ENCODE measurements around the gene LRRC46.

Gene LRRC46

DNA sequence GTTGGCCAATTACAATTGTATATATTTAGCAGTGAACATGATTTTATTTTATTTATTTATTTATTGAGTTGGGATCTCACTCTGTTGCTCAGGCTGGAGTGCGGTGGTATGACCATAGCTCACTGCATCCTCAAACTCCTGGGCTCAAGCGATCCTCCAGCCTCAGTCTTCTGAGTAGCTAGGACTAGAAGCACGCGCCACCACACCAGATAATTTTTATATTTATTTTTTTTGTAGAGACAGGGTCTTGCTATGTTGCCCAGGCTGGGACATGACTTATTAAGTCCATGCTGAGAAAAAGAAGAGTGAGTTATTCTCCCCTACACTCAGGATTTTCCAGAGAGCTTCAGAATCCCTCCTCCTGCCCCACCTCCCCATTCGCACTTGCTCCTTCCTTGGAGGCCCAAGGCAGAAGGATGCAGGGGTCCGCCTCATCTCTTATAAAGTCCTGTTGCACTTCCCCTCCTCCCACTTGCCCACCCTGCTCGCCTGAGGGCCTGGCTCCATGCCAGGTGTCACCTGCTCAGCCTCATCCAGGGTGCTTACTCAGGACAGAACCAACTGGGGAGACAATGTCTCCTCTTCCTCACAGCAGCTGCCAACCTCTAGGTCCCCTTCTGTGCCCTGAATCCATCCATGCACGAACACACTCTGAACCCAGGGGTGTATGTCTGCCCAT lies 48.4 kb downstream of the LRRC46 start:
- Mint-ChIP-seq H3K4me1 (ENCODE audit: low read depth) (peaks cover 15% of the 10 kb centered on the region), H3K4me3 (no peak overlapping the region), H3K36me3 (ENCODE audit: low read depth) (no peaks in the 10 kb centered on the region), H3K9me3 (no peaks in the 10 kb centered on the region), H3K27me3 (ENCODE audit: low read depth) (peaks cover 33% of the 10 kb centered on the region), H3K27ac (no peak overlapping the region)

DNA sequence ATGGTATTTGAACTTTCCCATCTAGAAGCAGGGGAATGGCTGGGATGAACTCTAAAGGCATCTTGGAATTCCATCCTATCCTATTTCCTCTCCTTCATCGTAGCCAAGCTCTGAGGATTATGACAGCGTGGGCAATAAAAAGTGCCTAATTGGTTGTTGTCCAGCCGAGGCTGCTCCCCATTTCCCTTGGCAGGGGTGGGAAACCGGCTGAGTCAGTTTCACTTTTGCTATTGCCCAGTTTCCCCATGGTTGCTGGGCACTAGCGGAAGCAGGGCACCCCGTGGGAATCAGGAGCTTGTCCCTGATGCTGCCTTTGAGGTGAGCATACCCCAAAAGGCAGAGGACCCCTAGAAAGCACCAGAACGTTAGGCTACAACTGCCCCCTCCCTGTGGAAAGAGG lies 50.8 kb downstream of the LRRC46 start:
- Mint-ChIP-seq H3K4me1 (ENCODE audit: low read depth) (peaks cover 15% of the 10 kb centered on the region), H3K36me3 (ENCODE audit: low read depth) (no peaks in the 10 kb centered on the region), H3K27ac (no peak overlapping the region), H3K27me3 (ENCODE audit: low read depth) (peaks cover 24% of the 10 kb centered on the region), H3K9me3 (no peaks in the 10 kb centered on the region), H3K4me3 (no peak overlapping the region)

DNA sequence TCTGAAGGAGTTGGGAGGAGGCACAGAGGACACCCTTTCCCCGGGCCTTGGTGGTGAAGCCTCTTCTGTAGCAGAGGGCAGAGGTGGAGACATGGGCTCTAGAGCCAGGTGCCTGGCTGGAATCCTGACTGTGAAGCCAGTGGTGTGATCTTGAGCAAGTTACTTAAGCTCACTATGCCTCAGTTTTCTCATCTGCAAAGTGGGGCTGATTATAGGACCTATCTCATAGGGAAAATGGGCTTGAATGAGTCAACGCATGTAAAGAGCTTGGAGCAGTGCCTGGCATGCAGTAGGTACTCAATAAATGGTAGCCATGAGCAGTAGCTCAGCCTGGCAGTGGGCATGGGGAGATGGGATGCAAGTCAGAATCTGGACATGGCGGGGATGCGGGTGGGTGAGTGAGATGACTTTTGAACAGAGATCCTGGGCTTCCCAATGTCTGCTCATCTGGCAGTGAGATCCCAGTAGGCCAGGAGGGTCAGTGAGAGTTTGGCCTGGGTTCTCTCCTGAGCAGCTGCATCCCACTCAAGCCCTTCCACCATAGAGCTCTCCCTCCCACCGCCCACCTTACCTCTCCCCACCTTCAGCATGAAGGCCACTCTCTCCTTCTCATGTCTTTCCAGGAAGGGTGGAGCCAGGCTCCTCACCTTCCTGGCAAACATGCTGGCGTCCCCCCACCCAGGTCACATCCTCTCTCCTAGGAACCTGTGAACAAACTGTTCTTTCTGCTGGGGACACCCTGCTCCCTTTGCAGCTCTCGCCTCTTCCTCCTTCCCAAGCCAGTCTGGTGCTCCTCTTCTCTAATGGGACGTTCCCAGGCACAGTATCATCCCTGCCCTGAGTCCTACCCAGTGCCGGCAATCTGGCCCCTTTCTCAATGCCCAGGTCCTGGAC lies 51.5 kb downstream of the LRRC46 start:
- Mint-ChIP-seq H3K4me3 (no peak overlapping the region), H3K27ac (peak overlapping the region; percentile 16), H3K9me3 (no peaks in the 10 kb centered on the region), H3K27me3 (ENCODE audit: low read depth) (peaks cover 20% of the 10 kb centered on the region), H3K36me3 (ENCODE audit: low read depth) (no peaks in the 10 kb centered on the region), H3K4me1 (ENCODE audit: low read depth) (peaks cover 15% of the 10 kb centered on the region)

DNA sequence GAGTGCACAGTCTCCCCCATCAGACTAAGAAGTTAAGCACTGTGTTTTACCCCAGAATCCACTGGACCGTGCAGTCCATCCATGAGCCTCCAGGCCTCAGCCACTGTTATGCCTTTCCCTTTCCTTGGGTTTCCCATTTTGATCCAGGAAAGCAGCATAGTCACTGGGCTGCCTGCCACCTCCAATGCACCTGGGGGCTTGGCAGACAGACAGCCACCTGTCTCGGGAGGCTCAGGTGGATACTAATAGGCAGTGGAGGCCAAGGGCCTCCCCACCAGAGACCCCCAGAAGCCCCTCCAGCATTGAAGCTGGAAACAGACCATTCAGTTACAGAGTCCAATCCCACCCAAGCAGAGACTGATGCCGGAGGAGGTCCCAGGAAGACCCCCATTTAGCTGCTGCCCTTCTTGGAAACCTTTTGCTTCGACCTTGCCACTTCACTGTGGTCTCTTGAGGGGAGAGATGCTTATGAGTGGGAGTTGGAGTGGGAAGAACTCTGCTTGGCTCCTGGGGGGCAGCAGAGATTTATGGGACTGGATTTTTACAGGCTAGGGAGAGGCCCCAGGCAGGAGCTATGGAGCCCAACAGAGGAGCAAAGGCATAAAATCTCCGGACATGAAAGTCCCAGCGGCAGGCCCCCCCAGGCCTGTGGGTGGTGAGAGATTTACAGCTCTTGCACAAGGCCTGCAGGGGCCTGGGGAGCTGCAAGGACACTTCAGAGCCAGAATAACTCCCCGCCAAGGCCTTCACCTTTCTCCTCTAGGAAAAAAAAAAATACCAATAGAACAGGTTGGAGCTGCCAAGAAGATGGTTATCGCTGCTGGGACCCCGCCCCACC lies 52.3 kb downstream of the LRRC46 start:
- Mint-ChIP-seq H3K27ac (peak overlapping the region; percentile 16), H3K27me3 (ENCODE audit: low read depth) (peaks cover 14% of the 10 kb centered on the region), H3K9me3 (no peaks in the 10 kb centered on the region), H3K36me3 (ENCODE audit: low read depth) (no peaks in the 10 kb centered on the region), H3K4me3 (no peak overlapping the region), H3K4me1 (ENCODE audit: low read depth) (peaks cover 15% of the 10 kb centered on the region)

DNA sequence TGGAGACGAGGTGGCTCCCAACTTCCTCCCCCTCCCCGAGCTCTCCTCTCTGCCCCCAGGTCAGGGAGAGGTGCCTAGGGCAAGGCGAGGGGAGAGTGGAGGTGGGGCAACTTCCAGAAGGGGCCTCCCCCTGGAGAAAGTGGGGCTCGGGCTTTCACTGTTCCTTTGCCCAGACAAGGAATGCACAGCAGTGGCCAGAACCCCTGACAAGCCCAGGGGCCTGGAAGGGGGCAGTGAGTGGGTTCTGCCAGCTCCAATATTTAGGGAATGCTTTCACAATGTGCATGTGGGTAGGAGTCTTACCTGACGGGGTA lies 52.9 kb downstream of the LRRC46 start:
- Mint-ChIP-seq H3K9me3 (no peaks in the 10 kb centered on the region), H3K4me3 (no peak overlapping the region), H3K4me1 (ENCODE audit: low read depth) (peaks cover 11% of the 10 kb centered on the region), H3K27me3 (ENCODE audit: low read depth) (peaks cover 8% of the 10 kb centered on the region), H3K36me3 (ENCODE audit: low read depth) (no peaks in the 10 kb centered on the region), H3K27ac (no peak overlapping the region)

DNA sequence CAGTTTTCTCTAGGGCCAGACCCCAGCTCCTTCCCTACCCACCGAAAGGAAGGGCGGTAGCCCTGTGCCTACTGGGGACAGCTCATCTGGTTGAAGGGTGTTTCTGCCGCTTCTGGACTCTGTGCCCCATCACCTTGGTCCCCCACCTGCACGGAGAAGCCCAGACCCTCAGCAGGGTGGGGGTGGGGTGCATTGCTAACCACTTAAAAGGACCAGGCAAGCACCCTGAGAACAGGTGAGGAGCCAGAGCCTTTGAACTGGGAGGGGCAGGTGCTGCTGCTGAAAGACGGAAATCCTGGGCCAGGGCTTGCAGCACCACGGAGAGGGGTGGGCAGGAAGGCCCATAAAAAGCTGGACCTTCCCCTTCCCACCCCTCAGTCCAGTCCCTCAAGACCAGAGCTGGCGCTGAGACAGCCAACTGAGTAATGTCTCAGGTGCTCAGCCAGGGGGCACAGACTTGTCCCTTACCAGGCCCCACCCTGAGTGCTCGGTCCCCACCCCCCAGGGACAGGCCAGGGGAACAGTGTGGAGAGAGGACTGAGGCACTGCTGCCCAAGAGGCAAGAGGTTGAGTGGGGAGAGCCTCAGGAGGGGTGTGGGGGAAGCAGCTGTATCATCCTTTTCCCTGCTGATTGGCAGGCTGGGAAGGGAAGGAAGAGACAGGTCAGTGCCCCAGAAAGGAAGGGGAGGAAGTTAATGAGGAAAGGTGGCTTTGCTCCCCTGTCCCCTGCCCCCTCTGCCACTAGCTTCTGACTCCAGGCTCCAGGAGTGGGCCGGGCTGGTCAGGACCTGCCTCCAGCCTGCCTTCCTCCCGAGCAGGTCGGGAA lies 53.6 kb downstream of the LRRC46 start:
- H3K4me3 Mint-ChIP-seq = no peak overlapping the region
- no peak overlapping the region for H3K27ac Mint-ChIP-seq

More for the DNA sequence above, 53.6 kb downstream of the LRRC46 start:
- Mint-ChIP-seq H3K27me3 (ENCODE audit: low read depth) (peaks cover 8% of the 10 kb centered on the region), H3K4me1 (ENCODE audit: low read depth) (peaks cover 13% of the 10 kb centered on the region), H3K36me3 (ENCODE audit: low read depth) (no peaks in the 10 kb centered on the region), H3K9me3 (no peaks in the 10 kb centered on the region)

Measured in T-helper 1 cell treated with Interleukin-12 subunit alpha and Interleukin-12 subunit beta and Interleukin-4 antibody, amounts not matched to agents 30 μg/mL and 1 μg/mL, for 36 hours (primary cell).